A549 treated with DMSO at 1 μM for 4 hours (cell line): ENCODE measurements around the gene ZNHIT2. TPM values are rescaled to one million over a fixed set of nuclear protein-coding genes. Genes with fewer than 3 reads are reported as not detected.

Experiments
- total RNA-seq: library from RNA; stranded (reverse); fragments of 200-300 nt; extraction: Qiagen RNA extraction; gene quantifications from 5 replicates; pipeline ENCODE4 v1.2.3, GENCODE V29; 2022; ENCODE audit warnings: low read depth

The ZNHIT2 gene
- 13.2 to 23.0 TPM (median 20.9 TPM) in 5 replicates for total RNA-seq

GRCh38 chr11:65117206-65118096, at the start of gene ZNHIT2:
TSS of gene ZNHIT2 (minus strand) at chr11:65117701. CDS start at chr11:65117653, 48 bp downstream.

GRCh38 chr11:65134240-65134951, 16.9 kb upstream of the ZNHIT2 start, which contains the start of gene SYVN1:
TSS of gene SYVN1 (minus strand) at chr11:65134519. CDS start at chr11:65133601, 918 bp downstream.

GRCh38 chr11:65121865-65122696, 4.6 kb upstream of the ZNHIT2 start, which contains the start of the genes FAU and MRPL49:
TSS of gene FAU (minus strand) at chr11:65122134. CDS start at chr11:65121813, 321 bp downstream.
TSS of gene MRPL49 (plus strand) at chr11:65122321. CDS start at chr11:65122347, 26 bp downstream.

GRCh38 chr11:65111744-65112545, 5.6 kb downstream of the ZNHIT2 start, which contains the start of gene TM7SF2:
TSS of gene TM7SF2 (plus strand) at chr11:65111872. CDS start at chr11:65112016, 144 bp downstream.

GRCh38 chr11:65095974-65096806, 21.3 kb downstream of the ZNHIT2 start, which contains the start of gene VPS51:
TSS of gene VPS51 (plus strand) at chr11:65096214. CDS start at chr11:65096251, 37 bp downstream.

GRCh38 chr11:65083834-65084597, 33.5 kb downstream of the ZNHIT2 start, which contains the start of the genes CDCA5 and ZFPL1:
TSS of gene CDCA5 (minus strand) at chr11:65084040. CDS start at chr11:65083978, 62 bp downstream.
TSS of gene ZFPL1 (plus strand) at chr11:65084222. CDS start at chr11:65084699, 477 bp downstream.

Other genes starting within 250 kb of the ZNHIT2 start
- gene EHD1, start 239.1 kb downstream of the ZNHIT2 start, total RNA-seq, result 129 to 169 TPM (median 139 TPM) in 5 replicates
- gene ATG2A, start 200.5 kb downstream of the ZNHIT2 start, total RNA-seq, result 16.9 to 25.7 TPM (median 23.3 TPM) in 5 replicates
- gene PPP2R5B, start 193.0 kb downstream of the ZNHIT2 start, total RNA-seq, result 3.7 to 7.1 TPM (median 5.4 TPM) in 5 replicates
- not detected in 5 replicates for gene GPHA2, start 181.8 kb downstream of the ZNHIT2 start, total RNA-seq
- not detected in 5 replicates for gene MAJIN, start 145.6 kb downstream of the ZNHIT2 start, total RNA-seq
- gene BATF2, start 120.7 kb downstream of the ZNHIT2 start, total RNA-seq, result 0.87 to 1.4 TPM (median 1.1 TPM) in 5 replicates
- 165 to 187 TPM (median 173 TPM) in 5 replicates for gene ARL2, start 103.5 kb downstream of the ZNHIT2 start, total RNA-seq
- 22.2 to 25.0 TPM (median 23.3 TPM) in 5 replicates for gene SNX15, start 90.3 kb downstream of the ZNHIT2 start, total RNA-seq
- 41.8 to 56.5 TPM (median 48.8 TPM) in 5 replicates for gene SAC3D1, start 76.5 kb downstream of the ZNHIT2 start, total RNA-seq
- gene NAALADL1, start 59.1 kb downstream of the ZNHIT2 start, total RNA-seq, result not detected in 5 replicates
- gene CDCA5, start 33.7 kb downstream of the ZNHIT2 start, total RNA-seq, result 60.5 to 75.2 TPM (median 71.6 TPM) in 5 replicates
- gene ZFPL1, start 33.5 kb downstream of the ZNHIT2 start, total RNA-seq, result 28.5 to 35.4 TPM (median 33.5 TPM) in 5 replicates
- gene VPS51, start 21.5 kb downstream of the ZNHIT2 start, total RNA-seq, result 51.6 to 68.1 TPM (median 56.0 TPM) in 5 replicates
- gene TM7SF2, start 5.8 kb downstream of the ZNHIT2 start, total RNA-seq, result 4.6 to 9.0 TPM (median 6.1 TPM) in 5 replicates
- gene FAU, start 4.4 kb upstream of the ZNHIT2 start, total RNA-seq, result 836 to 988 TPM (median 969 TPM) in 5 replicates
- 76.2 to 80.9 TPM (median 77.4 TPM) in 5 replicates for gene MRPL49, start 4.6 kb upstream of the ZNHIT2 start, total RNA-seq
- gene SYVN1, start 16.8 kb upstream of the ZNHIT2 start, total RNA-seq, result 31.0 to 44.6 TPM (median 42.1 TPM) in 5 replicates
- gene SPDYC, start 52.5 kb upstream of the ZNHIT2 start, total RNA-seq, result not detected in 5 replicates
- gene CAPN1, start 64.2 kb upstream of the ZNHIT2 start, total RNA-seq, result 96.7 to 116 TPM (median 104 TPM) in 5 replicates
- 14.1 to 19.3 TPM (median 15.7 TPM) in 5 replicates for gene POLA2, start 144.3 kb upstream of the ZNHIT2 start, total RNA-seq
- 14.5 to 16.5 TPM (median 14.8 TPM) in 5 replicates for gene CDC42EP2, start 197.2 kb upstream of the ZNHIT2 start, total RNA-seq
- 39.6 to 46.0 TPM (median 41.1 TPM) in 5 replicates for gene DPF2, start 216.2 kb upstream of the ZNHIT2 start, total RNA-seq
- 0.65 to 1.00 TPM (median 0.86 TPM) in 5 replicates for gene TIGD3, start 237.1 kb upstream of the ZNHIT2 start, total RNA-seq